Mesenchymal stem cell (in vitro differentiated cells and primary cell): Measurements from ENCODE around the gene CHST11.

Source experiments
- DNase-seq: peaks from one replicate; pipeline ENCODE4 v3.0.0-alpha.2; 2013
- H2AFZ ChIP-seq: one replicate; pipeline ENCODE4 v1.6.1; 2013; ENCODE audit warnings: low read depth, mild to moderate bottlenecking, control low read depth, inconsistent platforms, low read length, moderate library complexity
- H2AK5ac ChIP-seq: 2 replicates; pipeline ENCODE4 v1.6.1; 2013; ENCODE audit warnings: low read length, moderate library complexity, mild to moderate bottlenecking, inconsistent platforms; ENCODE audit not compliant: severe bottlenecking
- H2BK120ac ChIP-seq: one replicate; pipeline ENCODE4 v1.6.1; 2013; ENCODE audit warnings: low read depth, mild to moderate bottlenecking, inconsistent platforms, low read length, moderate library complexity
- H2BK12ac ChIP-seq, 2 experiments: one replicate each; pipeline ENCODE4 v1.6.1; 2013; ENCODE audit warnings: inconsistent platforms in 2 of 2, low read length in 2 of 2, mild to moderate bottlenecking in 2 of 2, moderate library complexity in 2 of 2, control low read depth in 1 of 2
- H2BK15ac ChIP-seq: one replicate; pipeline ENCODE4 v1.6.1; 2013; ENCODE audit warnings: mild to moderate bottlenecking, low read depth, inconsistent platforms; ENCODE audit not compliant: poor library complexity, severe bottlenecking
- H2BK5ac ChIP-seq: 2 replicates; pipeline ENCODE4 v1.6.1; 2013; ENCODE audit warnings: low read depth, mild to moderate bottlenecking, low read length, control low read depth, inconsistent platforms; ENCODE audit not compliant: poor library complexity, severe bottlenecking
- H3K14ac ChIP-seq, 2 experiments: one replicate each; pipeline ENCODE4 v1.6.1; 2013; ENCODE audit warnings: inconsistent platforms in 2 of 2, low read length in 2 of 2, control low read depth in 1 of 2, mild to moderate bottlenecking in 1 of 2, moderate library complexity in 1 of 2
- H3K18ac ChIP-seq, 2 experiments: one replicate each; pipeline ENCODE4 v1.6.1; 2013; ENCODE audit warnings: inconsistent platforms in 2 of 2, low read length in 2 of 2, control low read depth in 1 of 2, low read depth in 1 of 2, mild to moderate bottlenecking in 1 of 2
- H3K23ac ChIP-seq, 2 experiments: one replicate each; pipeline ENCODE4 v1.6.1; 2013; ENCODE audit warnings: inconsistent platforms in 2 of 2, low read length in 2 of 2, mild to moderate bottlenecking in 2 of 2, moderate library complexity in 2 of 2, control low read depth in 1 of 2
- H3K27ac ChIP-seq: 2 replicates; pipeline ENCODE4 v1.5.1; 2013; ENCODE audit warnings: mild to moderate bottlenecking, moderate library complexity, low read length, control low read depth, inconsistent platforms; ENCODE audit not compliant: poor library complexity, severe bottlenecking
- H3K27me3 ChIP-seq, 2 experiments: 2 replicates each; pipeline versions ENCODE4 v1.6.1 to v1.7.0; 2013; ENCODE audit warnings: low read length in 2 of 2, mild to moderate bottlenecking in 2 of 2, moderate library complexity in 2 of 2, control low read depth in 1 of 2, inconsistent platforms in 1 of 2; ENCODE audit not compliant: control insufficient read depth in 1 of 2, insufficient read depth in 1 of 2
- H3K36me3 ChIP-seq, 2 experiments: 2 replicates each; pipeline versions ENCODE4 v1.6.1 to v1.7.0; 2013; ENCODE audit warnings: low read length in 2 of 2, control low read depth in 1 of 2, inconsistent platforms in 1 of 2, low read depth in 1 of 2, mild to moderate bottlenecking in 1 of 2; ENCODE audit not compliant: insufficient read depth in 2 of 2, control insufficient read depth in 1 of 2
- H3K4ac ChIP-seq, 2 experiments: one replicate each; pipeline ENCODE4 v1.6.1; 2013; ENCODE audit warnings: inconsistent platforms in 2 of 2, low read length in 2 of 2, mild to moderate bottlenecking in 2 of 2, moderate library complexity in 2 of 2, control low read depth in 1 of 2, low read depth in 1 of 2
- H3K4me1 ChIP-seq: 2 replicates; pipeline ENCODE4 v1.6.1; 2013; ENCODE audit warnings: low read depth, low read length, control low read depth; ENCODE audit not compliant: control insufficient read depth, insufficient read depth
- H3K4me2 ChIP-seq: 2 replicates; pipeline ENCODE4 v1.6.1; 2013; ENCODE audit warnings: low read length, mild to moderate bottlenecking, inconsistent platforms; ENCODE audit not compliant: poor library complexity, severe bottlenecking
- H3K4me3 ChIP-seq, 2 experiments: 2 replicates each; pipeline versions ENCODE4 v1.5.1 to v1.7.0; 2013; ENCODE audit warnings: low read length in 2 of 2, mild to moderate bottlenecking in 2 of 2, control low read depth in 1 of 2, low read depth in 1 of 2; ENCODE audit not compliant: insufficient read depth in 1 of 2
- H3K79me1 ChIP-seq: replicated peaks from 2 replicates; pipeline ENCODE4 v1.6.1; 2013; ENCODE audit warnings: mild to moderate bottlenecking, control low read depth, low read length, inconsistent platforms; ENCODE audit not compliant: poor library complexity, severe bottlenecking
- H3K9ac ChIP-seq: 2 replicates; pipeline ENCODE4 v1.7.0; 2013; ENCODE audit warnings: mild to moderate bottlenecking, low read length, moderate library complexity
- H3K9me3 ChIP-seq: 2 replicates; pipeline ENCODE4 v1.7.0; 2013; ENCODE audit warnings: mild to moderate bottlenecking, low read length; ENCODE audit not compliant: control insufficient read depth
- H4K8ac ChIP-seq: one replicate; pipeline ENCODE4 v1.6.1; 2013; ENCODE audit warnings: inconsistent platforms, mild to moderate bottlenecking, low read length, moderate library complexity
- H4K91ac ChIP-seq: one replicate; pipeline ENCODE4 v1.6.1; 2013; ENCODE audit warnings: mild to moderate bottlenecking, low read length, inconsistent platforms
- WGBS: methylation state at CpG from one replicate; pipeline ENCODE4 v1.1.7; 2013; ENCODE audit warnings: mixed read lengths; 5-methylcytosine and 5-hydroxymethylcytosine counted together

Gene CHST11

DNA sequence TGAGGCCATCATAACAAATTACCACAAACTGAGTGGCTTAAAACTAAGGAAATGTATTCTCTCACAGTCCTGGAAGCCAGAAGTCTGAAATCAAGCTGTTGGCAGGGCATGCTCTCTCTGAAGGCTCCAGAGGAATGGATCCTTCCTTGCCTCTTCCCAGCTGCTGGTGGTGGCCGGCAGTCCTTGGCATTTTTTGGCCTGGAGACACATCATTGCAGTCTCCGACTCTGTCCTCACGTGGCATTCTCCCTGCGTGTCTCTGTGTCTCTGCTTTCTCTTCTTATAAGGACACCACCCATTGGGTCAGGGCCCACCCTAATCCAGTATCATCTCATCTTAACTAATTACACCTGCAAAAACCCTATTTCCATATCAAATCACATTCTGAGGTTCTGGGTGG lies 295.3 kb downstream of the CHST11 start:
- WGBS: 91% methylated on average over 4 of the region's 4 CpGs
- H3K9me3 ChIP-seq: no peaks in the 10 kb centered on the region
- no peak overlapping the region for H4K91ac ChIP-seq
- H3K4ac ChIP-seq: no peak overlapping the region
- no peaks in the 10 kb centered on the region for H3K4me1 ChIP-seq
- H4K8ac ChIP-seq: no peak overlapping the region
- no peaks in the 10 kb centered on the region for H3K79me1 ChIP-seq
- no peak overlapping the region for H3K27ac ChIP-seq
- no peak overlapping the region for H3K14ac ChIP-seq
- H2AK5ac ChIP-seq: no peak overlapping the region
- no peak overlapping the region for H3K9ac ChIP-seq
- H3K27me3 ChIP-seq: peaks cover 0 to 10% of the 10 kb centered on the region in 2 experiments
- H3K36me3 ChIP-seq: peaks cover 2% of the 10 kb centered on the region in 2 experiments
- H3K18ac ChIP-seq: no peak overlapping the region
- no peak for DNase-seq
- no peak overlapping the region for H2AFZ ChIP-seq
- H2BK12ac ChIP-seq: peak overlapping the region in 1 of 2 experiments; percentile 38
- H3K4me2 ChIP-seq: no peak overlapping the region
- no peak overlapping the region for H2BK5ac ChIP-seq
- H2BK120ac ChIP-seq: no peak overlapping the region
- no peak overlapping the region for H2BK15ac ChIP-seq
- no peak overlapping the region for H3K23ac ChIP-seq
- no peak overlapping the region for H3K4me3 ChIP-seq

DNA sequence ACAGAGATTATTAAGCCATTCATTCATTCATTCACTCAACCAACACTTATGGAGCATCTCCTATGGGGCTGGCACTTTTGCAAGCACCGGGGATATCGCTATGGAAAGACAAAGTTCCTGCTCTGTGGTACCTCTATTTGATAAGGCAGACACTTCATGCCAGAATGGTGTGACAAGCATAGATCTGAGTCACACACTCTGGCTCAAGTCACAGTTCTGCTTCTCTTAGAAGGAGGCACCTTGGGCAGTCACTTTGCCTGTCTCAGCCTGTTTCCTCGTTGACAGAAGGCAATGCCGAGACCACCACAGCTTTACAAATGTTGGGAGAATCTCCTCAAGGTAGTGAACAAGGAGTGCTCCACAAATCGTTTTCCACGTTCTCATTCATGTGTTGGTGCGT lies 296.1 kb downstream of the CHST11 start:
- 98% methylated on average over 7 of the region's 7 CpGs for WGBS
- H3K27ac ChIP-seq: no peak overlapping the region

DNA sequence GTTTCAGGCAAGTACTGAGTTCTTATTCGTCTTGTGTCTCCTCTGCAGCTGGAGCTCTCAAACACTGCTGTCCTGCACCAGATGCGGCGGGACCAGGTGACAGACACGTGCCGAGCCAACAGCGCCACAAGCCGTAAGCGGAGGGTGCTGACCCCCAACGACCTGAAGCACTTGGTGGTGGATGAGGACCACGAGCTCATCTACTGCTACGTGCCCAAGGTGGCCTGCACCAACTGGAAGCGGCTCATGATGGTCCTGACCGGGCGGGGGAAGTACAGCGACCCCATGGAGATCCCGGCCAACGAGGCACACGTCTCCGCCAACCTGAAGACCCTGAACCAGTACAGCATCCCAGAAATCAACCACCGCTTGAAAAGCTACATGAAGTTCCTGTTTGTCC lies 300.2 kb downstream of the CHST11 start:
- no peak overlapping the region for H3K18ac ChIP-seq
- H3K4ac ChIP-seq: no peak overlapping the region
- no peak overlapping the region for H2BK5ac ChIP-seq
- no peak overlapping the region for H3K23ac ChIP-seq
- H3K36me3 ChIP-seq: peaks cover 6 to 23% of the 10 kb centered on the region in 2 experiments
- H3K4me2 ChIP-seq: no peak overlapping the region
- no peaks in the 10 kb centered on the region for H3K79me1 ChIP-seq
- DNase-seq: no peak
- H2BK12ac ChIP-seq: no peak overlapping the region
- H3K14ac ChIP-seq: no peak overlapping the region
- 97% methylated on average over 20 of the region's 20 CpGs for WGBS
- H4K8ac ChIP-seq: no peak overlapping the region
- no peak overlapping the region for H2BK15ac ChIP-seq
- no peak overlapping the region for H2AFZ ChIP-seq
- H3K27me3 ChIP-seq: peaks cover 0 to 4% of the 10 kb centered on the region in 2 experiments
- H2BK120ac ChIP-seq: no peak overlapping the region
- H2AK5ac ChIP-seq: no peak overlapping the region
- H3K9me3 ChIP-seq: no peaks in the 10 kb centered on the region
- no peak overlapping the region for H3K27ac ChIP-seq
- H3K4me3 ChIP-seq: no peak overlapping the region
- H3K4me1 ChIP-seq: no peaks in the 10 kb centered on the region
- H3K9ac ChIP-seq: no peak overlapping the region
- no peak overlapping the region for H4K91ac ChIP-seq

More for the DNA sequence above, 296.1 kb downstream of the CHST11 start:
- H2BK12ac ChIP-seq: no peak overlapping the region
- no peak for DNase-seq
- H3K9ac ChIP-seq: no peak overlapping the region
- H3K14ac ChIP-seq: no peak overlapping the region
- H3K79me1 ChIP-seq: no peaks in the 10 kb centered on the region
- no peak overlapping the region for H3K18ac ChIP-seq
- no peaks in the 10 kb centered on the region for H3K4me1 ChIP-seq
- no peak overlapping the region for H4K91ac ChIP-seq
- H2AFZ ChIP-seq: no peak overlapping the region
- no peak overlapping the region for H2BK5ac ChIP-seq
- H2BK15ac ChIP-seq: no peak overlapping the region
- H3K9me3 ChIP-seq: no peaks in the 10 kb centered on the region
- peaks cover 0 to 8% of the 10 kb centered on the region in 2 experiments for H3K27me3 ChIP-seq
- no peak overlapping the region for H3K4me3 ChIP-seq
- peak overlapping the region; percentile 19 for H4K8ac ChIP-seq
- no peak overlapping the region for H2AK5ac ChIP-seq
- no peak overlapping the region for H3K4ac ChIP-seq
- H3K23ac ChIP-seq: no peak overlapping the region
- H3K4me2 ChIP-seq: no peak overlapping the region
- peaks cover 6 to 11% of the 10 kb centered on the region in 2 experiments for H3K36me3 ChIP-seq
- H2BK120ac ChIP-seq: no peak overlapping the region

DNA sequence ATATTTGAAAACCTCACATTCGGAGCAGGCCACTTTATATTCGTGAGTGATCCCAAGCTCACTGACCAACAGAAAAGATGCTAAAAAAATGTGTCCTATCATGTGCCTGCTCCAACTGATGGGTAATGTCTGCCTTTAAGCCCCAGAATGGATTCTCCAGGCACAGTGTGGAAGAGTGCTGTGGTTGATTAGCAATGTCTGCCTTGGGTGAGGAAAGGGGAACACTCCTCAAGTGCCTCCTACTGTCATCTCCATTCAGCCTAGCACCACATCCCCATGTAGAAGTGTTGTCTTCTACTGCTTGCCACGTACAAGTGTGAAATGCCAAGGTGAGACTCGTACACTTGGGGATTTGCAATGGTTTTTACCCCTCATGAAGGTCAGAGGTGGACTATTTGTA lies 302.0 kb downstream of the CHST11 start:
- 98% methylated on average over 4 of the region's 4 CpGs for WGBS
- Histone ChIP-seq H3K79me1 (no peaks in the 10 kb centered on the region), H3K27me3 (peaks cover 0 to 4% of the 10 kb centered on the region in 2 experiments)

More for the DNA sequence above, 302.0 kb downstream of the CHST11 start:
- Histone ChIP-seq H3K9ac (no peak overlapping the region), H2AFZ (no peak overlapping the region), H2BK120ac (no peak overlapping the region), H3K27ac (no peak overlapping the region), H3K4ac (no peak overlapping the region), H3K23ac (no peak overlapping the region), H3K4me3 (no peak overlapping the region), H4K91ac (no peak overlapping the region), H3K18ac (no peak overlapping the region), H3K4me1 (no peaks in the 10 kb centered on the region), H3K14ac (no peak overlapping the region), H2AK5ac (no peak overlapping the region), H3K4me2 (no peak overlapping the region), H2BK15ac (no peak overlapping the region), H3K9me3 (no peaks in the 10 kb centered on the region), H2BK12ac (no peak overlapping the region), H2BK5ac (no peak overlapping the region), H4K8ac (no peak overlapping the region), H3K36me3 (peaks cover 6 to 23% of the 10 kb centered on the region in 2 experiments)
- DNase-seq: no peak
